ENCODE results near the gene SEPTIN1. TPM values are rescaled to one million over a fixed set of nuclear protein-coding genes. Genes with fewer than 3 reads are reported as not detected.

Gene SEPTIN1
- total RNA-seq, 1 donor from 2014 or later, result 0.85 TPM

GRCh38 chr16:30357715-30358576 lies 24.4 kb downstream of the SEPTIN1 start:
- Mint-ChIP-seq H3K27ac (ENCODE audit: unreplicated experiment) (peak overlapping the region; percentile 41), H3K4me3 (ENCODE audit: unreplicated experiment) (no peak overlapping the region), H3K27me3 (ENCODE audit: low read depth) (no peaks in the 10 kb centered on the region), H3K4me1 (ENCODE audit: low read depth) (peaks cover 36% of the 10 kb centered on the region), H3K9me3 (ENCODE audit: low read depth) (no peaks in the 10 kb centered on the region), H3K36me3 (ENCODE audit: low read depth) (peaks cover 18% of the 10 kb centered on the region)
- no peak for DNase-seq (ENCODE audit: low spot score)
- TF ChIP-seq CTCF (IDR thresholded peaks at IDR 0.05), result no peak

- TF ChIP-seq CTCF (IDR thresholded peaks at IDR 0.05), result no peak
- Mint-ChIP-seq H3K4me1 (ENCODE audit: low read depth) (peaks cover 43% of the 10 kb centered on the region), H3K4me3 (ENCODE audit: unreplicated experiment) (no peak overlapping the region), H3K27me3 (ENCODE audit: low read depth) (no peaks in the 10 kb centered on the region), H3K27ac (ENCODE audit: unreplicated experiment) (peak overlapping the region; percentile 74), H3K36me3 (ENCODE audit: low read depth) (peaks cover 19% of the 10 kb centered on the region), H3K9me3 (ENCODE audit: low read depth) (no peaks in the 10 kb centered on the region)
- no peak for DNase-seq (ENCODE audit: low spot score)
Observed at GRCh38 chr16:30357085-30357714, 25.2 kb downstream of the SEPTIN1 start.

- Mint-ChIP-seq H3K36me3 (ENCODE audit: low read depth) (peaks cover 21% of the 10 kb centered on the region), H3K27ac (ENCODE audit: unreplicated experiment) (peak overlapping the region; percentile 99), H3K4me3 (ENCODE audit: unreplicated experiment) (peak overlapping the region; percentile 91), H3K4me1 (ENCODE audit: low read depth) (peaks cover 50% of the 10 kb centered on the region), H3K9me3 (ENCODE audit: low read depth) (no peaks in the 10 kb centered on the region), H3K27me3 (ENCODE audit: low read depth) (no peaks in the 10 kb centered on the region)
- DNase-seq (ENCODE audit: low spot score), result no peak
- no peak for TF ChIP-seq CTCF (IDR thresholded peaks at IDR 0.05)
Observed at GRCh38 chr16:30356401-30357084, 25.8 kb downstream of the SEPTIN1 start.

GRCh38 chr16:30355954-30356308 lies 26.4 kb downstream of the SEPTIN1 start:
- TF ChIP-seq CTCF (IDR thresholded peaks at IDR 0.05), result no peak
- H3K9me3 Mint-ChIP-seq (ENCODE audit: low read depth), result no peaks in the 10 kb centered on the region
- H3K36me3 Mint-ChIP-seq (ENCODE audit: low read depth), result peaks cover 21% of the 10 kb centered on the region
- peak overlapping the region; percentile 99 for H3K27ac Mint-ChIP-seq (ENCODE audit: unreplicated experiment)
- peak overlapping the region; percentile 91 for H3K4me3 Mint-ChIP-seq (ENCODE audit: unreplicated experiment)
- peaks cover 50% of the 10 kb centered on the region for H3K4me1 Mint-ChIP-seq (ENCODE audit: low read depth)
- no peak for DNase-seq (ENCODE audit: low spot score)
- H3K27me3 Mint-ChIP-seq (ENCODE audit: low read depth), result no peaks in the 10 kb centered on the region

Data from chondrocyte (in vitro differentiated cells).